ENCODE results near the gene GRIK4. TPM values are rescaled to one million over a fixed set of nuclear protein-coding genes. Genes with fewer than 3 reads are reported as not detected.

The GRIK4 gene
- polyA plus RNA-seq, 1 of the 3 experiments (the other 2 are of a cell fraction): 0.03 TPM

DNA sequence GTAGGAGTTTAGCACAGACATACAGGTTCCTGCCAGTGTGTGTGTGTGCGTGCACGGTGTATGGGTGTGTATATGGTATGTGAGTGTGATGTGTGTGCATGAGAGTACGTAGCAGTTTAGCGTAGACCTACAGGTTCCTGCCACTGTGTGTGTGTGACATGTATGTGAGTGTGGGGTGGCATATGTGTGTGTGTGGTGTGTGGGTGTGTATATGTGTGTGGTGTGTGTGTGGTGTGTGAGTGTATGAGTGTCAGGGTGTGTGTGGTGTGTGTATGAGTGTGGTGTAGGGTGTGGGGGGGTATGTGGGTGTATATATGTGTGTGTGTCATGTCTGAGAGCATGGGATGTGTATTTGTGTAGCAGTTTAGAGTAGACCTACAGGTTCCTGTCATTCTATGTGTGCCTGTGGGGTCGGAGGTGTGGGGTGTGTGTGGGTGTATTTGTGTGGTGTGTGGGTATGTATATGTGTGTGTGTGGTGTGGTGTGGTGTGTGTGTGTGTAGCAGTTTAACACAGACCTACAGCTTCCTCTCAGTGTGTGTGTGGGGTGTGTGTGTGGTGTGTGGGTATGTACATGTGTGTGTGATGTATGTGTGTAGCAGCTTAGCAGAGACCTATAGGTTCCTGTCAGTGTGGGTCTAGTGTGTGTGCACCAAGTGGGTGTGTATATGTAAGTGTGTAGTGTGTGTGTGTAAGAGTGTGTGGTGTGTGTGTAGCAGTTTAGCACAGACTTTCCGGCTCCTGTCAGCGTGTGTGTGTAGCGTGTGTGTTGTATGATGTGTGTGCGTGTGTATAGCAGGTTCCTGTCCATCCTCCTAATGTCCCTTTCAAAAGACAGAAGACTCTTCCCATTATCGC is 480.5 kb downstream of the GRIK4 start:
- Histone ChIP-seq H3K4me2 (no peak overlapping the region), H2AFZ (ENCODE audit: low read depth) (no peak overlapping the region), H3K4me3 (ENCODE audit: low read depth in 2 of 2, low read length in 1 of 2) (no peak overlapping the region), H4K20me1 (ENCODE audit: insufficient read depth) (no peaks in the 10 kb centered on the region), H3K4me1 (ENCODE audit: control insufficient read depth in 1 of 2, insufficient read depth in 2 of 2, low read depth in 1 of 2, low read length in 1 of 2) (peaks cover 0 to 6% of the 10 kb centered on the region in 2 experiments; a peak in 2 of 4 replicates), H3K9ac (no peak overlapping the region), H3K9me2 (no peaks in the 10 kb centered on the region), H3K9me3 (no peaks in the 10 kb centered on the region), H3K79me2 (ENCODE audit: insufficient read depth) (no peaks in the 10 kb centered on the region), H3K36me3 (replicated peaks in 1 of 2; ENCODE audit: control insufficient read depth in 1 of 2, insufficient read depth in 2 of 2, low read length in 1 of 2) (no peaks in the 10 kb centered on the region), H3K27me3 (ENCODE audit: insufficient read depth) (no peaks in the 10 kb centered on the region; the same call in 1 of the 2 replicates), H3K27ac (ENCODE audit: low read depth in 2 of 2, low read length in 1 of 2) (no peak overlapping the region), H3F3A (replicated peaks; ENCODE audit: insufficient read depth) (no peaks in the 10 kb centered on the region)
- POLR2A ChIA-PET: no interaction called here
- CTCF ChIA-PET: no interaction called here
- 75% methylated on average over 10 of the region's 10 CpGs for WGBS (ENCODE audit: low lambda C conversion rate)
- no peak for DNase-seq
- TF ChIP-seq, protein P1, sequence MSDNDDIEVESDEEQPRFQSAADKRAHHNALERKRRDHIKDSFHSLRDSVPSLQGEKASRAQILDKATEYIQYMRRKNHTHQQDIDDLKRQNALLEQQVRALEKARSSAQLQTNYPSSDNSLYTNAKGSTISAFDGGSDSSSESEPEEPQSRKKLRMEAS (IDR thresholded peaks at IDR 0.05; ENCODE audit: low read depth): no peak
- TF ChIP-seq EZH2phosphoT487 (IDR thresholded peaks at IDR 0.05; ENCODE audit: borderline replicate concordance, low read depth) (no peak), FOXM1 (IDR thresholded peaks at IDR 0.05; ENCODE audit: low read depth) (no peak), MXI1 (IDR thresholded peaks at IDR 0.05; ENCODE audit: low read depth, low read length) (no peak), RCOR1 (IDR thresholded peaks at IDR 0.05; ENCODE audit: low read length) (no peak), TAF1 (IDR thresholded peaks at IDR 0.05; ENCODE audit: borderline replicate concordance, low read depth, low read length) (no peak), FOSL2 (IDR thresholded peaks at IDR 0.05; ENCODE audit: borderline replicate concordance, low read depth) (no peak), TCF12 (IDR thresholded peaks at IDR 0.05) (no peak), SIN3A (IDR thresholded peaks at IDR 0.05; ENCODE audit: borderline replicate concordance, low read depth, low read length) (no peak), SMC3 (IDR thresholded peaks at IDR 0.05; ENCODE audit: low read depth, low read length) (no peak), GABPA (IDR thresholded peaks at IDR 0.05; ENCODE audit: low read depth) (no peak)
- TF ChIP-seq, protein P2, sequence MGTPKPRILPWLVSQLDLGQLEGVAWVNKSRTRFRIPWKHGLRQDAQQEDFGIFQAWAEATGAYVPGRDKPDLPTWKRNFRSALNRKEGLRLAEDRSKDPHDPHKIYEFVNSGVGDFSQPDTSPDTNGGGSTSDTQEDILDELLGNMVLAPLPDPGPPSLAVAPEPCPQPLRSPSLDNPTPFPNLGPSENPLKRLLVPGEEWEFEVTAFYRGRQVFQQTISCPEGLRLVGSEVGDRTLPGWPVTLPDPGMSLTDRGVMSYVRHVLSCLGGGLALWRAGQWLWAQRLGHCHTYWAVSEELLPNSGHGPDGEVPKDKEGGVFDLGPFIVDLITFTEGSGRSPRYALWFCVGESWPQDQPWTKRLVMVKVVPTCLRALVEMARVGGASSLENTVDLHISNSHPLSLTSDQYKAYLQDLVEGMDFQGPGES (IDR thresholded peaks at IDR 0.05; ENCODE audit: low read depth, low read length): no peak
- TF ChIP-seq, protein P3, sequence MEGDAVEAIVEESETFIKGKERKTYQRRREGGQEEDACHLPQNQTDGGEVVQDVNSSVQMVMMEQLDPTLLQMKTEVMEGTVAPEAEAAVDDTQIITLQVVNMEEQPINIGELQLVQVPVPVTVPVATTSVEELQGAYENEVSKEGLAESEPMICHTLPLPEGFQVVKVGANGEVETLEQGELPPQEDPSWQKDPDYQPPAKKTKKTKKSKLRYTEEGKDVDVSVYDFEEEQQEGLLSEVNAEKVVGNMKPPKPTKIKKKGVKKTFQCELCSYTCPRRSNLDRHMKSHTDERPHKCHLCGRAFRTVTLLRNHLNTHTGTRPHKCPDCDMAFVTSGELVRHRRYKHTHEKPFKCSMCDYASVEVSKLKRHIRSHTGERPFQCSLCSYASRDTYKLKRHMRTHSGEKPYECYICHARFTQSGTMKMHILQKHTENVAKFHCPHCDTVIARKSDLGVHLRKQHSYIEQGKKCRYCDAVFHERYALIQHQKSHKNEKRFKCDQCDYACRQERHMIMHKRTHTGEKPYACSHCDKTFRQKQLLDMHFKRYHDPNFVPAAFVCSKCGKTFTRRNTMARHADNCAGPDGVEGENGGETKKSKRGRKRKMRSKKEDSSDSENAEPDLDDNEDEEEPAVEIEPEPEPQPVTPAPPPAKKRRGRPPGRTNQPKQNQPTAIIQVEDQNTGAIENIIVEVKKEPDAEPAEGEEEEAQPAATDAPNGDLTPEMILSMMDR (IDR thresholded peaks at IDR 0.05): no peak
- TF ChIP-seq, protein P4, sequence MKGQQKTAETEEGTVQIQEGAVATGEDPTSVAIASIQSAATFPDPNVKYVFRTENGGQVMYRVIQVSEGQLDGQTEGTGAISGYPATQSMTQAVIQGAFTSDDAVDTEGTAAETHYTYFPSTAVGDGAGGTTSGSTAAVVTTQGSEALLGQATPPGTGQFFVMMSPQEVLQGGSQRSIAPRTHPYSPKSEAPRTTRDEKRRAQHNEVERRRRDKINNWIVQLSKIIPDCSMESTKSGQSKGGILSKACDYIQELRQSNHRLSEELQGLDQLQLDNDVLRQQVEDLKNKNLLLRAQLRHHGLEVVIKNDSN (IDR thresholded peaks at IDR 0.05; ENCODE audit: borderline replicate concordance, low read depth): no peak
- TF ChIP-seq, protein P5, sequence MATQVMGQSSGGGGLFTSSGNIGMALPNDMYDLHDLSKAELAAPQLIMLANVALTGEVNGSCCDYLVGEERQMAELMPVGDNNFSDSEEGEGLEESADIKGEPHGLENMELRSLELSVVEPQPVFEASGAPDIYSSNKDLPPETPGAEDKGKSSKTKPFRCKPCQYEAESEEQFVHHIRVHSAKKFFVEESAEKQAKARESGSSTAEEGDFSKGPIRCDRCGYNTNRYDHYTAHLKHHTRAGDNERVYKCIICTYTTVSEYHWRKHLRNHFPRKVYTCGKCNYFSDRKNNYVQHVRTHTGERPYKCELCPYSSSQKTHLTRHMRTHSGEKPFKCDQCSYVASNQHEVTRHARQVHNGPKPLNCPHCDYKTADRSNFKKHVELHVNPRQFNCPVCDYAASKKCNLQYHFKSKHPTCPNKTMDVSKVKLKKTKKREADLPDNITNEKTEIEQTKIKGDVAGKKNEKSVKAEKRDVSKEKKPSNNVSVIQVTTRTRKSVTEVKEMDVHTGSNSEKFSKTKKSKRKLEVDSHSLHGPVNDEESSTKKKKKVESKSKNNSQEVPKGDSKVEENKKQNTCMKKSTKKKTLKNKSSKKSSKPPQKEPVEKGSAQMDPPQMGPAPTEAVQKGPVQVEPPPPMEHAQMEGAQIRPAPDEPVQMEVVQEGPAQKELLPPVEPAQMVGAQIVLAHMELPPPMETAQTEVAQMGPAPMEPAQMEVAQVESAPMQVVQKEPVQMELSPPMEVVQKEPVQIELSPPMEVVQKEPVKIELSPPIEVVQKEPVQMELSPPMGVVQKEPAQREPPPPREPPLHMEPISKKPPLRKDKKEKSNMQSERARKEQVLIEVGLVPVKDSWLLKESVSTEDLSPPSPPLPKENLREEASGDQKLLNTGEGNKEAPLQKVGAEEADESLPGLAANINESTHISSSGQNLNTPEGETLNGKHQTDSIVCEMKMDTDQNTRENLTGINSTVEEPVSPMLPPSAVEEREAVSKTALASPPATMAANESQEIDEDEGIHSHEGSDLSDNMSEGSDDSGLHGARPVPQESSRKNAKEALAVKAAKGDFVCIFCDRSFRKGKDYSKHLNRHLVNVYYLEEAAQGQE (IDR thresholded peaks at IDR 0.05; ENCODE audit: low read depth, low read length): no peak

All from SK-N-SH (cell line).